HG02973 (cell line): Measurements from ENCODE around the gene PRKG2.

Experiments
- ATAC-seq: cut with Tn5 transposase; IDR thresholded peaks from one replicate; pipeline ENCODE4 v1.9.1; 2021; ENCODE audit warnings: moderate library complexity; ENCODE audit not compliant: unreplicated experiment

PRKG2 gene

DNA sequence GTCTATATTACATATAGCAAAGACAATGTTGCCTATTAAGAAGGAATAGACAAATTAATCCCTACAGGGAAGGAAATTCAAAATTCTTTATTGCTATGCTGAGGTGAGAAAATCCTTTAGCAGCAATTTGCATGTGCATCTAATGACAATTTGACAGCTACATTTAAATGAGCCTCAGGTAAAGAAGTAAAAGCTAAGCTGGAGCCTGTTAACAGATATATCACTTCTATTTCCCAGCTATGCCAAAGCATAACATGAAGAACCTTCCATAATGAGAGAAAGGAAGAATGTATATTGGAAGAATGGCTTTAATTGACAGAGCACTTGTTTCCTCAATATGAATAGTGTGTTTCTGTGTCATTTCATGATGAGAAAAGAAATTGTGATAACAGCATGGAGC, 112.9 kb downstream of the PRKG2 start:
- ATAC-seq, result no peak

DNA sequence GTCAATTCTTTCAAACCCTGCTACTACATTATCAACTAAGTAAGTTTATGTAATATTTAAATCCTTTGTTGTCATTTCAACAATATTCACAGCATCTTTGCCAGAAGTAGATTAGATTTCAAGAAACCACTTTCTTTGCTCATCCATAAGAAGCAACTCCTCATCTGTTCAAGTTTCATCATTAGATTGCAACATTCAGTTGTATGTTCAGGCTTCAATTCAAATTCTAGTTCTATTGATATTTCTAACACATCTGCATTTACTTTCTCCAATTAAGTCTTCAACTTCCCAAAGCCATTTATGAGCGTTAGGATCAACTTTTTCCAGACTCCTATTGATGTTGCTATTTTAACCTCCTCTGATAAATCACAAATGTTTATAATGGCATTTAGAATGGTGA, 118.5 kb downstream of the PRKG2 start:
- ATAC-seq, result no peak

DNA sequence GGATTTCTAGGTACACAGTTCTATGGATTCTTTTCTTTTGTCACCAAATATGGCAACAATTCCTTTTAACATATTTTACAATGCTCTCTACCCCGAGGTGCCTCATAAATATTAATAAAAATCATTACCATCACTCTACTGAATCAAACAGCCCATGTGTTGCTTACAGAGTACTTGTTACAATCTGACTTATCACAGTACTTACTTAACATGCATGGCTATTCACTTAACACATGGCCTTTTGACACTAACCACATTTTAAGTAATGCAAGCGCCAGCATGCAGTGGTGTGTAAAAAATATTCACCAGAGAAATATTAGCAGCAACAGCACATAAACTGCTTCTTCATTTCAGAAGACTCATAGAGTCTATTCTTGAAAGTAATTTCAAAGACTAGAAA, 119.6 kb downstream of the PRKG2 start:
- ATAC-seq, result no peak

DNA sequence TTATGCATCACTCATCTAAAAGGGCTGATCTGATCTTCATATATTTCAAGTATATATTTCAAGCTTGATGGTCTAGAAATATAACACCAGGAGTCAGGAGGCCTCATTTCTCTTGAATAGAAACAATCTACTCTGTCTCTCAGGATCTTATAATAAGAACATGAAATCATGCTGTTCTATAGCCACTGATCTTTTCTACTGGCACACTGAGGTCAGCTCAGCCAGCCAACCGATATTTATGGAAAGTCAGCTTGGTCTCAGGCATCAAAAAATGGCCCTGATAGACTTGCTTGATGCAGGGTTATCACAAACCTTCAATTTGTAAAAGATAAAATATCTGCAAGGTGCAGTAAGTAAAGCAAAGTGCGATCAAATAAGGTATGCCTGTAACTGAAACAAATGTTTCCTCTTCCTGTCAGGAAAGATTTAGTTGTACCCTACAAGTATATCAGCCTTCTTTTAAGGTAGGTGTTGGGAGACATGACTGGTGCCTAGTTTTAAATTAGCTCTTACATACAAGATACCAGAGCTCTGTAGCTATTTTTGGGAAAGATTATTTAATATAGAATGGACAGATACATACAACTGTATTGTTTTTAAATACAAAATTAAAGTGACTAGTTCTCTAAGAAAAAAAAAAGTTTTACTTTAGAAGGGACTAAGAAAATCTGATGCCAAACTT, 121.2 kb downstream of the PRKG2 start:
- ATAC-seq, result no peak

DNA sequence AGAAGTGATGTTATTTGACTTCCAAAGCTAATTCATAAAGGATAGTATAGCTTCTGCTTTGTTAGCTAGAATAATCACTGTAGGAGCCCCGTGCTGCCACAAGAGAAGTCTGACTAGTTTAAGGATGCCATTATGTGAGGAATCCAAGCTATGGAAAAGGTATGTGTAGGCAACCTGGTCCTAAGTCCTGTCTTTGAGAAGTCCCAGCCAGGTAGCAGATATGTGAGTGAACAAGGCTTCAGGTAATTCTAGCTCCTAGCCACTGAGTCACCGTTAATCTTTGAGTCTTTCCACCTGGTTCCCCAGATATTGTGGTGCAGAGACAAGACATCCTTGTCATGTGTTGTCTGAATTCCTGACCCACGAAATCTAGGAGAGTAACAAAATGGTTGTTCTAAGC, 129.0 kb downstream of the PRKG2 start:
- no peak for ATAC-seq

GRCh38 chr4:81085291-81085690, 129.7 kb downstream of the PRKG2 start:
- ATAC-seq, result no peak

DNA sequence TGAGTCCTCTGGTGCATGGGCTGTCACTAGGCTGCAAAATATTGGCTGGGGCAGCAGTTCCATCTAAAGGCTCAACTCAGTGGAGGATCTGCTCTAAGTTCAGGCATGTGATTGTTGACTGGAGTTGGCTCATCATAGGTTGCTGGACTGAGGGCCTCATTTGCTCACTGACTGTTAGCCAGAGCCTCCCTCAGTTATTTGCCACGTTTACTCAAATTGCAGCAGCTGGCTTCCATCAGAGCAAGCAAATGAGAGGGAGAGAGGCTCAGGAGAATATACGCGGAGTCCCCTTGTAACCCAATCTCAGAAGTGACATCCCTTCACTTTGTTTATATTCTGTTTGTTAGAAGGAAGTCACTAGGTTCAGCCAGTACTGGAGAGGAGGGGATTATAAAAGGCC, 130.4 kb downstream of the PRKG2 start:
- ATAC-seq, result no peak

- ATAC-seq, result no peak
Observed at GRCh38 chr4:81084029-81084428, 131.0 kb downstream of the PRKG2 start.

DNA sequence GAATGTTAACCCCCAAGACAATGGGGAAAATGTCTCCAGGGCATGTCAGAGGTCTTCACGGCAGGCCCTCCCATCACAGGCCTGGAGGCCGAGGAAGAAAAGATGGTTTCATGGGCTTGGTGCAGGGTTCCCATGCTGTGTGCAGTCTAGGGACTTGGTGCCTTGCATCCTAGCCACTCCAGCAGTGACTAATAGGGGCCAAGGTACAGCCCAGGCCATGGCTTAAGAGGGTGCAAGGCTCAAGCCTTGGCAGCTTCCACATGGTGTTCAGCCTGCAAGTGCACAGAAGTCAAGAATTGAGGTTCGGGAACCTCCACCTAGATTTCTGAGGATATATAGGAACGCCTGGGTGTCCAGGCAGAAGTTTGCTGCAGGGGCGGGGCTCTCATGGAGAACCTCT, 133.9 kb downstream of the PRKG2 start:
- no peak for ATAC-seq

GRCh38 chr4:81071013-81071412, 144.0 kb downstream of the PRKG2 start:
- ATAC-seq, result no peak

- ATAC-seq, result peak; percentile 97
Observed at GRCh38 chr4:81069706-81070331, 145.2 kb downstream of the PRKG2 start.

GRCh38 chr4:81065446-81065845, 149.6 kb downstream of the PRKG2 start:
- no peak for ATAC-seq

- ATAC-seq, result no peak
Observed at GRCh38 chr4:81062001-81062400, 153.0 kb downstream of the PRKG2 start.

DNA sequence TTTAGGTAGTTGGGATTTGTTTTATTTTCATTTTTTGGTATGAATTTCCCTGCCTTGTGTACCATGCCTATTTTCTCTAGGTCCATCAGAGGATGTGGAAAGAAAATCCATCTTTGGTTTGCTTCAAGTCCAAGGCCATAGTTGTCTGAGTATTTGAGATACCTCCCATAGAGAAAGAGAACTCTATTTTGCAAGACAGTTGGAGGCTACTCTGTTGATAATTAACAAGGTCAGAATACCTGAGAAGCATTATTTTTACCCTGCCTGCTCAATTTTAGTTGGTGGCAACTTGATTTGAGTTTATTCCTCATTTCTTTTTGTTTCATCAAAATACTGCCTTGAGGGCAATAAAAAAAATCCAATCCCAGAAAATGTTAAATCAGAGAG, 153.7 kb downstream of the PRKG2 start:
- ATAC-seq, result no peak

DNA sequence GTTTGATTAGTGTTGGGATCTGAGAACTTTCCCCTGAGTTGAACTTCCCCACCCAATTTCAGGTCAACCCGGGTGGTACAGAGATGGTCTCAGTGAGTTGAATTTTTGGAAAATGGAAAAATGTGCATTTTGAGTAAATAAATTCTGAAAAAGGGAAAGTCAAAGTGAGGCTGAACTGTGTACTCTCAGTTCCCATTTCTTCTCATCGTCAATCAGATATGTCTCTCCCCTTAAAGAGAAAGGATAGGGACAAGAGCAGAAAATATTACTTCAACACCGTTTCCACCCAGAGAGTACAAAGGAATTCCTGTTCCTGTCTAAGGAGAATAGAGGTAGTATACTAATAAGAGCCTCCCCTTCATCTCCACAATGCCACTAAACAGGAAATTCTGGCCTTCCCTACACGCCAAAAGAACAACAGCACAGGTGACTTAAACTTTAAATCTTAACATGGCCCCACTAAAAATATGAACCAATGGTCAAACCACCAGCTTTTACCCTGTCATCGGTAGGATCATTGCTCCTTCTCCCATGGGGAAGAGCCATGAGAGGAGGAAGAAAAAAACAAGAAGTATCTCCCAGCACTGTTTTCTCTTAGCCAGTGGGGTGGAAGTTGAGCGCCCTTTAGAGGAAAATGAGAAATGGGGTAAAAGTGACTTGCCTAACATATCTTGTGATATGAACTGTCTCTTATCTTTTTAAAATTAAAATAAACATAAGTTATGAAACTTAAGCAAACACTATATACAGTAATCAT, 154.3 kb downstream of the PRKG2 start:
- no peak for ATAC-seq

DNA sequence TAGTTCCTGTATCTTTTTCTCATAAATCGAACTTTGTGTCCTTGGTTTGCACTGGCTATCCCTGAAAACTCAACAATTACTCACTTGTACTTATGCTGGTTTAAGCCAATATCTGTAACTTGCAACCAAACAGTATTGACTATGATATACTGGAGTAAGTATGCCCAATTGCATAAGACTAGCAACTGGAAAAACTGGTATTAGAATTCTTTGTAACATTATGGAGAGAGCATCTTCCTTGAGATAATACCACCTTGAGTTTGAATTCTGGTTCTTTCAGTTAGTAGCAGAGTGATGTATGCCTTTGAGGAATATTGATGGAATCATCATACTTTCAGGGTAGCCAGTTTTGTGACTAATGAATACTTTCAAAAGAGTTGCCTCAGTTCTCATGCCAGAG, 156.4 kb downstream of the PRKG2 start:
- ATAC-seq, result no peak

GRCh38 chr4:81052119-81053068, 162.6 kb downstream of the PRKG2 start:
- ATAC-seq, result peak; percentile 100

GRCh38 chr4:81049907-81050306, 165.1 kb downstream of the PRKG2 start:
- no peak for ATAC-seq

- no peak for ATAC-seq
Observed at GRCh38 chr4:81049330-81049729, 165.7 kb downstream of the PRKG2 start.

DNA sequence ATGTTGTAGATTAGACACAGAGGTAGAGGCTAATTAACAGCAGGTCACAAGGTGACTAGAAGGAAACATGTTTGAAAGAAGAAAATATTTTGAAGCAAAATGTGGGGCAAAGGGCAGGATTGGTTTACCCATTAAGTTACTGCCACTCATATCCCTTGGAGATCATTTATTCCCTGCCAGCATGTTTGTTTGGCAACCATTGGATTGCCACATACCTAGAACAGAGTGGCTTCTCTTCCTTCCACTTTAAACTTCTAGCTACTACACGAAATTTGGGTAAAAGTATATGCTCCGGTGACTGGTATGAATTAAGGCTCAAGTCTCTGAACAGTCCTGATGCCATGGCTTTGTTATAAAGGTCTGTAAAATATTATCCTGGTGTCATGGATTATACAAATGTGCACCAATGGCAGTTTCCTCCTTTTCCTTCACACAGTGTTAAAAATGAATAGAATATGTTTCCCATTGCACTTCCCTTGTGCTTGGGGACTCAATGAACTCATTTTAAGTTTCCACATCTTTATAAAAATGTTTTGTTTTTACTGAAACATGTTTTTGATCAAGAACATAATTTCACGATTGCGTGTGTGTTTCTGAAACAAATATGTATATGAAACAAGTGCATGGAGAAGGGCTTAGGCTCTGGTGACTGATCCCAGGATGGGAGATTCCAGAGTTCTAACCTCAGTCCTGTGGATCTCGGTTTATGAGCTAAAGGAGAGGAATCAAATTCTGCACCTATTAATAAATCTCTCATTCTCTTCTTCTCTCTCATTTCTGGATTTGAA, 172.2 kb downstream of the PRKG2 start:
- ATAC-seq, result no peak
